GM12801 (cell line): ENCODE data around the gene RASSF10.

Experiments
- TF ChIP-seq, protein P1 (sequence below): IDR thresholded peaks from one replicate; pipeline ENCODE4 v1.5.1; 2011; ENCODE audit warnings: control low read depth; ENCODE audit not compliant: insufficient read length; ENCODE audit errors: extremely low read depth

RASSF10 gene

DNA sequence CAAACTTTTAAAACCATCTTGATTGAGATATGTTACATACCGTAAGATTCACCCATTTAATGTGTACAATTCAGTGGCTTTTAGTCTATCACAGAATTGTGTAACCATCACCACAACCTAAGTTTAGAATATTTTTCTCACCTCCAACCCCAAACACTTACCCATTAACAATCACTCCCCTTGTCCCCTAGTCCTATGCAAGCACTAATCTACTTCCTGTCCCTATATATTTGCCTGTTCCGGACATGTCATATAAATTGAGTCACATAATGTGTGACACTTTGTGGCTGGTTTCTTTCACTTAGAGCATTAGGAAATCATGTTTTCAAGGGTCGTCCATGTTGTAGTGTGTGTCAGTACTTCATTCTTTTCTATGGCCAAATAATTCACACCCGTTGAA lies 38.8 kb downstream of the RASSF10 start:
- TF ChIP-seq, protein P1, sequence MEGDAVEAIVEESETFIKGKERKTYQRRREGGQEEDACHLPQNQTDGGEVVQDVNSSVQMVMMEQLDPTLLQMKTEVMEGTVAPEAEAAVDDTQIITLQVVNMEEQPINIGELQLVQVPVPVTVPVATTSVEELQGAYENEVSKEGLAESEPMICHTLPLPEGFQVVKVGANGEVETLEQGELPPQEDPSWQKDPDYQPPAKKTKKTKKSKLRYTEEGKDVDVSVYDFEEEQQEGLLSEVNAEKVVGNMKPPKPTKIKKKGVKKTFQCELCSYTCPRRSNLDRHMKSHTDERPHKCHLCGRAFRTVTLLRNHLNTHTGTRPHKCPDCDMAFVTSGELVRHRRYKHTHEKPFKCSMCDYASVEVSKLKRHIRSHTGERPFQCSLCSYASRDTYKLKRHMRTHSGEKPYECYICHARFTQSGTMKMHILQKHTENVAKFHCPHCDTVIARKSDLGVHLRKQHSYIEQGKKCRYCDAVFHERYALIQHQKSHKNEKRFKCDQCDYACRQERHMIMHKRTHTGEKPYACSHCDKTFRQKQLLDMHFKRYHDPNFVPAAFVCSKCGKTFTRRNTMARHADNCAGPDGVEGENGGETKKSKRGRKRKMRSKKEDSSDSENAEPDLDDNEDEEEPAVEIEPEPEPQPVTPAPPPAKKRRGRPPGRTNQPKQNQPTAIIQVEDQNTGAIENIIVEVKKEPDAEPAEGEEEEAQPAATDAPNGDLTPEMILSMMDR, result no peak

DNA sequence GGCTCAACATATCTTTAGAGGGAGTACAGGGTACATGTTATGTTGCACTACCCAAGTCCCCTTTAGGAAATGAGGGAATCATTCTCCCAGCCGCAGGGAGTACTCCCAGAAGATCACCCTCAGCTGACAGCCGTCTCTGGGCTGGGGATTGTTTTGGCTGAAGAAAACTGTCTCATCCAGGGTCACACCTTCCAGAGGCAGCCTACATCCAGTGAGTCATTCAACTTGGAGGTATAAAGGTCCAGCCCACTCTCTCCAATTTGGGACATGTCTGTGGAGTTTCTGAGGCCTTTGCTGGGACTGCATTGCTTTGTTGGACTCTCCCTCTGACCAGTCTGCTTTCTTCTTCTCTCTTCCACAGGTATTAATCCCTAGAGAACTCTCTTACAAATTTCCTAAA lies 42.1 kb downstream of the RASSF10 start:
- TF ChIP-seq, protein P1, result no peak

GRCh38 chr11:13052130-13052571 lies 43.0 kb downstream of the RASSF10 start:
- TF ChIP-seq, protein P1, result no peak

- TF ChIP-seq, protein P1, result no peak
These were observed 44.3 kb downstream of the RASSF10 start for GRCh38 chr11:13053255-13053917.

GRCh38 chr11:13054278-13054677 lies 45.2 kb downstream of the RASSF10 start:
- TF ChIP-seq, protein P1, result no peak

DNA sequence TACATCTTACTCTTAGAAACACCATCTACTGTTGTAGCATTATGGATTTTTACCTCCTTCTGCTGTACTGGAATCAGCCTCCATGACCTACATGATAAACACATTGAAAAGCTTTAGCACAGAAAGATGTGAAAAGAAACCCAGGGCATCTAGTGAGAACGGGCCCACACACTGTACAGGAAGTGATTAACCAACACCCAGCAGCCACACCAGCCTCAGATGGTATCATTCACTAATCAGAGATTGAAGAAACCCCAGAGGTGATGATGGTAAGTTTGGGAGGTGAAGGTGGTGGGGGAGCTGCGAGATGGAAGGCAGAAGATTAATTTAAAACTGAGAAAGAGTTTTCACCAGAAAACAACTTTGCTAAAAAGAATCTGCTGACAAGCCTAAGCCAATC lies 46.1 kb downstream of the RASSF10 start:
- TF ChIP-seq, protein P1, result no peak

- TF ChIP-seq, protein P1, result no peak
These were observed 52.3 kb downstream of the RASSF10 start for GRCh38 chr11:13061294-13061990.
